HG03108 (cell line): ENCODE data around the gene TWIST2.

ENCODE experiments used
- ATAC-seq: cut with Tn5 transposase; IDR thresholded peaks from one replicate; pipeline ENCODE4 v1.9.1; 2021; ENCODE audit warnings: moderate library complexity; ENCODE audit not compliant: unreplicated experiment

The TWIST2 gene

DNA sequence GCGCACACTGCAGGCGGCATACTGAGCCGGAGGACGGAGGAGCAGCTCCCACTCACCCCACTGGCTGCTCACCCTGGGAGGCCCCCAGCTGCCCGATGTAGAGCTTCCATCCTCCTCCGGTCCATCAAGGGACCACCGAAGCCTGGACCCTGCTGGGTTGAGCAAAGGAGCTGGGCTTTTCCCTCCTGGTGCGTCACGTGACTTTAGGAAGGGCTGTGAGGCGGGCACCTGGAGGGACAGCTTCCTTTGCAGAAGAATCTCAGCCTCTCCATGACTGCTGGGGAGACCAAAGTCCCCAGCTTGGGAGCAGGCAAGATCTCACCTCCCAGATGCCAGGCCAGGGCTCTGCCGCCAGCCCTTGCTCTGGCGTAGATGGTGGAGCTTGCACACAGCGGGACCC, 102.7 kb downstream of the TWIST2 start:
- no peak for ATAC-seq

DNA sequence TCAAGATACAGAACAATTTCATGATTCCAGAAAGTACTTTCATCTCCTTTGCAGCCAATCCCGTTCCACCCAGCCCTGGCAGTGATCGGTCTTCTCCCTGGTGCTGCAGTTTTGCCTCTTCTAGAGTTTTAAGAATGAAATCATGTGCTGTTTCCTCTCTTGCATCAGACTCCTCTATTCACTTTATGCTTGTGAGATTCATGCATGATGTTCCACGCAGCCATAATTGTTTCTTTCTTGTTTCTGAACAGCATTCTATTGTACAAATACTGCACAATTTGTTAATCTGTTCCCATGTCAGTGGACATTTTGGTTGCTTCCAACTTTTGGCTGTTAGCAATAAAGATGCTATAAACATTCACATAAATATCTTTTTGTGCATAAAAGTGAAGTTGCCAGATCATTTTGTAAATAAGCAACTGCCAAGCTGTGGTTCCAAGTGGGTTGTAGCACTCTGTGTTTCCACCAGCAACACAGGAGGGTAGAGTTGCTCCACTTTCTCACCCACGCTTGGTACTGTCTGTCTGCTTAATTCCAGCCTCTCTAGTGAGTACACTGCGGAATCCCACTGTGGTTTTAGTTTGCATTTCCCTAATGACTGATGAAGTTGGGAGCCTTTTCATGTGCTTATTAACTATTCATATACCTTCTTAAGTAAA, 104.5 kb downstream of the TWIST2 start:
- ATAC-seq, result no peak

DNA sequence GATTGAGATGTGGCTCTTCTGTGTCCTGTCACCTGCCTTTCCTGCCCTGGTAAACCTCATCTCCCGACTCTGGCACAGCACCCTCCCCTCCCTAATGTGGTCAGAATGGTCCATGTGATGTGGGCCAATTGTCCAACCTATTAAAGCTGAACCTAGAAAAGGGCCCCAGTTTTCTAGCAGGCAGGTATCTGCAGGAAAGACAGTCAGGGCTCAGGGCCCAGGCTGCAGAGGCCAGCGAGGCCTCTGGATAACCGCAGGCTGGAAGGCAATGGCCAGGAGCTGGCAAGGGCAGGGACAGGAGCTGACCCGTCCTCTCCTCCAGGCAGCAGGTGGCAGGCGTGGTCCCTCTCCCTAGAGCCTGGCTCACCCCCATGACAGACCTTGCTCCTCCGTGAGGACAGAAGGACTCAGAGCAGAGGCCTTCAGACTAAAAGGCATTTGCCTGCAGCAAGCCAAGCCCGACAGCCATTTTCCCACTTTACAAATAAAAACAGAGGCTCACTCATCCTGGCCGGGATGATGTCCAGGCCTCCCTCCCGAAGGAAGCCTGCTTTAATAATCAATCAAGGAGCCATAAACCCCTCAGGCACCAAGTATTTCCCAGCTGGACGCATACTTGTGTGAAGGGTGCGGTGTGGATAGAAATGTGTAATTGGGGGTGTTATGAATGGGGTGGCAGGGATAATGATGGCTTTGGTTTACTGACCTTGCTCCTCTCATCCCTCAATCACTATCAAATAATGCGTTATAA, 107.1 kb downstream of the TWIST2 start:
- ATAC-seq, result no peak

DNA sequence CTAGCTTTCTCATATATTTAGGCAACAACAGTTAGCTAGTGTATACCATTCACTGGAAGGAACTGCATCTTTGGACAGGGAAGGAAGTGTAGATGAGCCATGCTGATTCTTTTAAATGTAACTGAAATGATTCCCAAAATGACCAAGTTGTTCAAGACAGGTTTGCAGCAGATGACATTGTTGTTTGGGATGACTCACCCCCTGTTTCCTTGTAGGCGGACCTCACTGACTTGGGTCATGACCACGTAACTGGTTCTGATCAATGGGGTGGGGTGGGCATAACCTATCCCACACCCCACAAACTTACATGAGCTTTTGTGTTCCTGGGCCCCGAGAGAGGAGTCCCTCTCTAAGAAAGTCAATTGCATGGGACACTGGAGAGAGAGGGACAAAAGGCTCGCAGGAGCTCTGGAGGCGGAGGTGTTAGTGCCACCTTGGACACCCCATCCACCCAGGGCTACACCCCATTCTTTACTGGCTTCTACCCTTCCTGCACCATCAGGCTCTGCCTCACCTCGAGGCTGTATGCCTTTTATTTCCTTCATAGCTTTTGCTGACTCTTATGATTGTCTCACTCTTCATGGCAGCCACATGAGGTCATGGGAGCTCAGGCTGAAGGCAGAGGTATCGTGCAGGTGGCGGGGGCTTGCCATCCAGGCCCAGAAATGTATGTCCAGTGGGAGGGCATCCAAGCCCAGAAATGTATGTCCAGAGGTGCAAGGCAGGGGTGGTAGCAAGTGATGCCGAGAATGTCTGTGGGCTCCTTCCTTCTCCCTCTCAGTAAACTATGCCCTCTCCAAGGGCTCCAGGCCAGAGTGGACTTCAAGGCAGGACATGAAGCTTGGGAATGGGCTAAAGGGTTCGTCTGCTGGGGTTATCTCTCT, 108.0 kb downstream of the TWIST2 start:
- ATAC-seq, result no peak

DNA sequence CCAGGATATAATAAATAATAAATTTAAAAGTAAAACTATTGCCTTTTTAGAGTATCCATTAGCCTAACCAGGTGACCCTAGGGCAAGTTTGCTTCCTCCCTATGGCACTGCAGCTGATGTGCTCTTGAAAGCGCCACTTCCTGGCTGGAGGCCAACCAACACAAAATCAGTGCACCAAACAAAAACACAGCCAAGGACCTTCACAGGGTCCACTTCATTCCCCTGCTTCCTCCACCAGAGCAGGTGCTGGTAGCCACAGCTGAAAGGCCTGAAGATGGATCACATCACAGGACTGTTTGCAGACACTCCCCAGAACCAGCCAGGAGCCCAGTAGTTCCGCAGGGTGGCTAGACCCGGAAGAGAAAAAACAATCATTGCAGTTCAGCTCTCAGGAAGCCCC, 108.8 kb downstream of the TWIST2 start:
- no peak for ATAC-seq
